ENCODE measurements around the gene YES1.

Gene YES1

DNA sequence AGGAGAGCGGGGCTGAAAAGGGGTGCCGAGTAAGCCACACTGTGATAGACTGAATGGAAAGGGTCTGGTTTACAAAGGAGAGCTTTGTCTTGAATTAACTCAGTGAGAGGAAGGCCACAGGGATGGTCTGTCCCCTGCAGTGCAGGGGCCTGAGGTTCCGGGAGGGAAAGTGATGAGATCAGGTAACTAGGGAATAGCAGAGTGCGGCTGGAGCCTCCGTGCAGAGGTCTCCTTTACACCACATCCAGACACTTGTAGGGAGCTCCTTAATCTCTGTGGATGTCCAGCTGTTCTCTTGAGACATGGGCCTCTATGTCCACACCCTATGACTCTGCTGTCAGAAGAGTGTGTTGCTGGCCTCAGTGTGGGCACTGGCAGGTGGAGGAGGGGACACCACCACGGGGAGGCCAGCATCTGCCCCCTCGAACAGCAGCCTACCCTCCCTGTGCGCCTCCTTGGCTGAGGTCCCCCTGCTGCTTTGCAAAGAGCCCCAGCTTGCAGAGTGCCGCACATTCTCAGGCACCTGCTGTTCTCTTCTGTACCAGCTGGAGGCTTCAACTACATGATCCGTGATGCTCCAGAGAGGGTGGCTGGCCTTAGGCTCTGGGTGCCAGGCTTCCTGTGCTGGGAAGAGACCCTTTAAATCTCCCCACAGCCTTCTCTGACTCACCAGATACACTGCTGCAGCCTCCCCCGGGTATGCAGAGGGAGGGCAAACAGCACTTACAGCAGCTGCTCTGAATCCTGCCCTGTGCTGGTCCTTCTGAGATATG, 125.5 kb downstream of the YES1 start:
- TF ChIP-seq POLR2A (IDR thresholded peaks at IDR 0.05; ENCODE audit: low read length) = no peak
- no peak for TF ChIP-seq GATA1 (IDR thresholded peaks at IDR 0.05; ENCODE audit: low read depth, low read length)
- DNase-seq = peak; percentile 35 to 55

GRCh38 chr18:685438-685837, 126.6 kb downstream of the YES1 start:
- TF ChIP-seq GATA1 (IDR thresholded peaks at IDR 0.05; ENCODE audit: low read depth, low read length) (no peak), POLR2A (IDR thresholded peaks at IDR 0.05; ENCODE audit: low read length) (no peak)
- peak; percentile 57 to 63 for DNase-seq

GRCh38 chr18:683531-683930, 128.5 kb downstream of the YES1 start:
- TF ChIP-seq GATA1 (IDR thresholded peaks at IDR 0.05; ENCODE audit: low read depth, low read length) = no peak
- TF ChIP-seq POLR2A (IDR thresholded peaks at IDR 0.05; ENCODE audit: low read length) = no peak

GRCh38 chr18:682833-683232, 129.2 kb downstream of the YES1 start:
- TF ChIP-seq GATA1 (IDR thresholded peaks at IDR 0.05; ENCODE audit: low read depth, low read length) (no peak), POLR2A (IDR thresholded peaks at IDR 0.05; ENCODE audit: low read length) (no peak)
- no peak for DNase-seq

More at GRCh38 chr18:683531-683930, 128.5 kb downstream of the YES1 start:
- no peak for DNase-seq

GRCh38 chr18:682416-682815, 129.6 kb downstream of the YES1 start:
- peak; percentile 64 to 87 for DNase-seq

DNA sequence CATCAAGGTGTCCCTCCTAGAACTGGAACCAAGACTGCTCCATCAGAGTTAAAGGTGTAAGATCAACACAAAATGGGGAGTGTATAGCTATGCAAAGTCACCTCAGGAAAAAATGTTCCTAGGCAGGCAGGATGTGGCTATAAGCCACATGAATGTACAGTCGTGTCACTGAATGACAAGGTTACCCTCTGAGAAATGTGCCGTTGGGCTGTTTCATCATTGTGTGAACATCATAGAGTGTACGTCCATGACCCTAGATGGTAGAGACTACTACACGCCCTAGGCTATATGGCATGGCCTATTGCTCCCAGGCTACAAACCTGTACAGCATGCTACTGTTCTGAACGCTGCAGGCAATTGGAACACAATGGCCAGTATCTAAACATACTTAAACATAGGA, 130.1 kb downstream of the YES1 start:
- no peak for DNase-seq
- TF ChIP-seq GATA1 (IDR thresholded peaks at IDR 0.05; ENCODE audit: low read depth, low read length) (no peak), POLR2A (IDR thresholded peaks at IDR 0.05; ENCODE audit: low read length) (no peak)

- no peak for DNase-seq
- TF ChIP-seq GATA1 (IDR thresholded peaks at IDR 0.05; ENCODE audit: low read depth, low read length) (no peak), POLR2A (IDR thresholded peaks at IDR 0.05; ENCODE audit: low read length) (no peak)
These were observed 131.7 kb downstream of the YES1 start for GRCh38 chr18:680392-680791.

GRCh38 chr18:679516-679915, 132.5 kb downstream of the YES1 start:
- no peak for TF ChIP-seq GATA1 (IDR thresholded peaks at IDR 0.05; ENCODE audit: low read depth, low read length)
- no peak for TF ChIP-seq POLR2A (IDR thresholded peaks at IDR 0.05; ENCODE audit: low read length)
- no peak for DNase-seq

GRCh38 chr18:678482-679182, 133.4 kb downstream of the YES1 start:
- no peak for TF ChIP-seq GATA1 (IDR thresholded peaks at IDR 0.05; ENCODE audit: low read depth, low read length)
- no peak for DNase-seq

DNA sequence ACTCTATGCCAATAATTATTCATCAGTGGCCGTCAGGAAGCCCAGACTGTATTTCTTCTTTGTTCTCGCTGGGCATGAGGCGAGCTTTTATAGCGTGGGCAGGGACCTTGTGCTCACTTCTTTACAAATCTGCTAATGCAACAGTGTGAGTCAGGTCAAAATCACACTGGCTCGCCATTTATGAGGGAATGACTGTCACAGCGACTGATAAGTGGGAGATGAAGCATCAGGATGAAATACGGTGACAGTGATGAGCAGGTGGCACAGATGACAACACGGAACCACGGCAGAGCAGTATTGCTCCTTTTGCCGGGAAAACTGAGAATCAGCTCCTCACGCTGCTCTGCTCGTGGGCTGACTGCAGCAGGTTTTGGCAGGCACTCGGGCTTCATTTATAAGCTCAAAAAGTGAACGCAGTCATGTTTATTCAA, 134.1 kb downstream of the YES1 start:
- DNase-seq = no peak
- TF ChIP-seq GATA1 (IDR thresholded peaks at IDR 0.05; ENCODE audit: low read depth, low read length) = no peak
- TF ChIP-seq POLR2A (IDR thresholded peaks at IDR 0.05; ENCODE audit: low read length) = no peak

DNA sequence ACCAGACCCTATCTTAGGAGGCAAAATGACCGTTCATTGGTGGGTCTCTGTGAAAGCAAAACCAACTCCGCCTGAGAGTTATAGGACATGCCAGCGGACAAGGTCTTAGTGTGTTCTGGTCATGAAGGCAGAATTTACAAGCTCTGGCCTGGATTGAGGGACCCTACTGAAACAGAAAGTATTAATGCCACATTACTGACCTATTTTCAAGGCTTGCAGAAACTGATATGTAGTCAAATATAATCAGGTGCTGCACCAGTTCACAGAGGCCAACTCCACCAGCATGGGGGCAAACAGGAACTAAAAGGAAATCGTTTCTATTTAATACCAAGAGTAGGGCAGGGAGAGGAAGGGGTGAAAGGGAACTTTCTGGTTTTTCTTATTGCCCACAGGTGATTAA, 134.9 kb downstream of the YES1 start:
- DNase-seq = no peak
- TF ChIP-seq GATA1 (IDR thresholded peaks at IDR 0.05; ENCODE audit: low read depth, low read length) = no peak

- TF ChIP-seq POLR2A (IDR thresholded peaks at IDR 0.05; ENCODE audit: low read length) (no peak), GATA1 (IDR thresholded peaks at IDR 0.05; ENCODE audit: low read depth, low read length) (no peak)
These were observed 135.3 kb downstream of the YES1 start for GRCh38 chr18:676736-677135.

DNA sequence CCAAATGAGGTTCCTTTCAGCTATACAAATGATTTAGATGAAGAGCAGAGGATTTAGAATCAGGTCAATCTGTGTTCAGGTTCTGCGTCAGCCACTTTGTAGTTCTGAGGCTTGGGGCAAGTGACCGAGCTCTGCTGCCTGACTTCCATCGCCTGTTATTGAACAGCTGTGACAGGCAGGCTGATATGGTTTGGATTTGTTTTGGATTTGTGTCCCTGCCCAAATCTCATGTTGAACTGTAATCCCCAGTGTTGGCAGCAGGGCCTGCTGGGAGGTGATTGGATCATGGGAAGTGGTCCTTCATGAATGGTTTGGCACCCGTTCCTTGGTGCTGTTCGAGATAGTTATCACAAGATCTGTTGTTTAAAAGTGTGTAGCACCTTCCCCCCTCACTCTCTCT, 136.0 kb downstream of the YES1 start:
- TF ChIP-seq GATA1 (IDR thresholded peaks at IDR 0.05; ENCODE audit: low read depth, low read length) (no peak), POLR2A (IDR thresholded peaks at IDR 0.05; ENCODE audit: low read length) (no peak)
- DNase-seq = peak in 1 of 2 experiments; percentile 31

More at GRCh38 chr18:676736-677135, 135.3 kb downstream of the YES1 start:
- no peak for DNase-seq

DNA sequence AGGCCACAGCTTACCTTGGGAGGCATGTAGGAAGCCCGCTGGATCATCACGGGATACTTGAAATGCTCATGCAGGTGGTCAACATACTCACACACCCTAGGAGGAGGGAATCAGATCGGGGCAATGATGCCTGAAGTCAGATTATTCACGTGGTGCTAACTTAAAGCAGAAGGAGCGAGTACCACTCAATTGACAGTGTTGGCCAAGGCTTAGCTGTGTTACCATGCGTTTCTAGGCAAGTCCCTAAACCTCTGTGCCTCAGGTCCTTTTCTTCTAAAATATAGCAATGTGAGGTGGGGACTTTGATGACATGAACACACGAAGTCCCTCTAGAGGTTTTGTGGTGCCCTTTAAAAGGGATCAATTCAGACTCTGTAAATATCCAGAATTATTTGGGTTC, 136.7 kb downstream of the YES1 start:
- TF ChIP-seq GATA1 (IDR thresholded peaks at IDR 0.05; ENCODE audit: low read depth, low read length) (no peak), POLR2A (IDR thresholded peaks at IDR 0.05; ENCODE audit: low read length) (no peak)
- DNase-seq = no peak

DNA sequence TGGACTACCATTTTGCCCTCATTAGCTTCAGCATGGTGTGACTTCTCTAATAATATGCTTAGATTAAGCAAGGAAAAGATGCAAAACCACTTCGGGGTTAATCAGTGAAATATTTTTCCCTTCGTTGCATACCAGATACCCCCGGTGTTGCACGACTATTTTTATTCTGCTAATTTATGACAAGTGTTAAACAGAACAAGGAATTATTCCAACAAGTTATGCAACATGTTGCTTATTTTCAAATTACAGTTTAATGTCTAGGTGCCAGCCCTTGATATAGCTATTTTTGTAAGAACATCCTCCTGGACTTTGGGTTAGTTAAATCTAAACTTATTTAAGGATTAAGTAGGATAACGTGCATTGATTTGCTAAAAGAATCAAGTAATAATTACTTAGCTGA, 138.3 kb downstream of the YES1 start:
- TF ChIP-seq GATA1 (IDR thresholded peaks at IDR 0.05; ENCODE audit: low read depth, low read length) (no peak), POLR2A (IDR thresholded peaks at IDR 0.05; ENCODE audit: low read length) (no peak)
- DNase-seq = no peak

All from erythroblast (primary cell).